GM20000 (cell line): Measurements from ENCODE around the gene CHD5.

ENCODE experiments used
- DNase-seq: peaks from one replicate; pipeline ENCODE4 v3.0.0; 2012; ENCODE audit warnings: low spot score
- TF ChIP-seq, protein P1 (sequence below): IDR thresholded peaks from 2 replicates; pipeline ENCODE4 v1.5.1; 2012; ENCODE audit warnings: mild to moderate bottlenecking, control low read depth; ENCODE audit errors: extremely low read depth, missing control alignments

Gene CHD5

DNA sequence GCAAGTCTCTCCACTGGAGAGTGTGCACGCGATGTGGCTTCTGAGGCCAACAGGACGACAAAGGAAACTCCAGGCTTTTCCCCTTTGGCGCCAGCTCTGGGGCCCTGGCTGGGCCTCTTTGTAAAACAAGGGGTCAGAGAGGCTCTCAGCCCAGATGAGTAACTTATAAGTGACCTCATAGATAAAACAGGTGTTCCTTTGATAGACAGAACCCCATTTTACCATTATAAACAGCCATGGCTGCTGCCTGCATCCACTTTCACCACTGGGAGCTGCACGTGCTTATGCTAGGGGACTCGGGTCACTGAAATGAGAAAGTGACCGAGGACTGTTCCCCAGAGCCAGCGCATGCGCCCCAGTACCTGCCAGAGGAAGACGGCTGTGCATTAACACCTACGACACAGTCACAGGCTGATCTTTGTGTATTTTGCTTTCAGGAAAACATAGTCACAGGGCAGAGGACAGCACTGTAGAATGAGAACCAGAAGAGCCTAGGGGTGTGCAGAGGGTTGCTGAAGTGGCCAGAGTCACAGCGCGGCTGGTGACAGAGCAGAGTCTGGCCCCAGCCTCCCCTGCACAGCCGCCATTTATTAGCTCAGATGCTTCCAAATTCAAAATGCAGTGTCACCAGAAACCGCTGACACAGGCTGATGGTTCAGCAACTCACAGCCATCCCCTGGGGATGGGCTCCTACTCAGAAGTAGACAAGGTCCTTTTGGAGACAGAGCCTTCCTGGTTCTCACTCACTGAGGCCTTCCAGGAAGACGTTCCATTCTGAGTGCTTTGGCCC is 38.4 kb upstream of the CHD5 start:
- DNase-seq: no peak
- TF ChIP-seq, protein P1, sequence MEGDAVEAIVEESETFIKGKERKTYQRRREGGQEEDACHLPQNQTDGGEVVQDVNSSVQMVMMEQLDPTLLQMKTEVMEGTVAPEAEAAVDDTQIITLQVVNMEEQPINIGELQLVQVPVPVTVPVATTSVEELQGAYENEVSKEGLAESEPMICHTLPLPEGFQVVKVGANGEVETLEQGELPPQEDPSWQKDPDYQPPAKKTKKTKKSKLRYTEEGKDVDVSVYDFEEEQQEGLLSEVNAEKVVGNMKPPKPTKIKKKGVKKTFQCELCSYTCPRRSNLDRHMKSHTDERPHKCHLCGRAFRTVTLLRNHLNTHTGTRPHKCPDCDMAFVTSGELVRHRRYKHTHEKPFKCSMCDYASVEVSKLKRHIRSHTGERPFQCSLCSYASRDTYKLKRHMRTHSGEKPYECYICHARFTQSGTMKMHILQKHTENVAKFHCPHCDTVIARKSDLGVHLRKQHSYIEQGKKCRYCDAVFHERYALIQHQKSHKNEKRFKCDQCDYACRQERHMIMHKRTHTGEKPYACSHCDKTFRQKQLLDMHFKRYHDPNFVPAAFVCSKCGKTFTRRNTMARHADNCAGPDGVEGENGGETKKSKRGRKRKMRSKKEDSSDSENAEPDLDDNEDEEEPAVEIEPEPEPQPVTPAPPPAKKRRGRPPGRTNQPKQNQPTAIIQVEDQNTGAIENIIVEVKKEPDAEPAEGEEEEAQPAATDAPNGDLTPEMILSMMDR: no peak

DNA sequence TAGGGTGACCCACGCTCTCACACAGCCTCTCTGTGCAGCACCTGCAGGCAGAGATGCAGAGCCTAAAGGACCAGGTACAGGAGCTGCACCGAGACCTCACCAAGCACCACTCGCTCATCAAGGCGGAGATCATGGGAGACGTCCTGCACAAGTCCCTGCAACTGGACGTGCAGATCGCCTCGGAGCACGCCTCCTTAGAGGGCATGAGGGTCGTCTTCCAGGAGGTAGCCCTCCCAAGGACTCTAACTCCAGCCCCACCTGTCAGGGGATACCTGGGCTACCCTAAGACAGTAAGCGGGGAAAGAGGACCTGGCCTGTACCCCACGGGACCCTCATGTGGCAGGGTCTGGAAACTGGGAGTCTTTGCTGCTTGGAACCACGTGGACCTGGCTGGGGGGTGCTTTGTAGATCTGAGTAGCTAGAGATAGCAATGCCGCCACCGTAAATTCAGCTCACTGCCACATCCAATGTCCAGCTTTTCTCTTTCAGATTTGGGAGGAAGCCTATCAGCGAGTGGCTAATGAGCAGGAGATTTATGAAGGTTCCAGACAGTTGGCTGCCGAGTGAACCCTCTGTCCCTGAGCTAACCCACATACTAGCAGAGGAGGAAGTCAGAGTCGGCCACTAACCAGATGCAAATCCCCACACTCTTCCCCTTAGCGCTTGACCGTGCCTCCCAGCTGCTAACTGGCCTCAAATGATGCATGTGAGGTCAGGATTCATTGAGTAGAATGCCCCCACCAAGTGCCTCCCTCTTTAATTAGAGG is 32.3 kb upstream of the CHD5 start:
- DNase-seq: peak; percentile 61
- TF ChIP-seq, protein P1: no peak

DNA sequence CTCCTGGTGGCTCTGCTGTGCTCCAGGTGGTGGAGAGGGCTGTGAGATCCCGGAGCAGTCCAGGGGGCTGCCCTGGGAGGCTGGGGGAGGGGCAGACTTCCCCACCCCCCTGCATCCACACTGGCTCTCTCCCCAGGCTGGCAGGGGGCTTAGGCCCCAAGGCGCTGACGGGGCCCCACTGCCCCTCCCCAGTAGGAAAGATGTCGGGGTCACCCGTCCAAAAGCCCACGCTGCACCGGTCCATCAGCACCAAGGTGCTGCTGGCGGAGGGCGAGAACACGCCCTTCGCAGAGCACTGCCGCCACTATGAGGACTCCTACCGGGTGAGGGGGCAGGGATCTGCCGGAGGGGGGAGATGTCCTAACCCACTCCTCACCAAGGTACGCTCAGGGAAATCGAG is 31.6 kb upstream of the CHD5 start:
- DNase-seq: no peak
- TF ChIP-seq, protein P1: no peak

DNA sequence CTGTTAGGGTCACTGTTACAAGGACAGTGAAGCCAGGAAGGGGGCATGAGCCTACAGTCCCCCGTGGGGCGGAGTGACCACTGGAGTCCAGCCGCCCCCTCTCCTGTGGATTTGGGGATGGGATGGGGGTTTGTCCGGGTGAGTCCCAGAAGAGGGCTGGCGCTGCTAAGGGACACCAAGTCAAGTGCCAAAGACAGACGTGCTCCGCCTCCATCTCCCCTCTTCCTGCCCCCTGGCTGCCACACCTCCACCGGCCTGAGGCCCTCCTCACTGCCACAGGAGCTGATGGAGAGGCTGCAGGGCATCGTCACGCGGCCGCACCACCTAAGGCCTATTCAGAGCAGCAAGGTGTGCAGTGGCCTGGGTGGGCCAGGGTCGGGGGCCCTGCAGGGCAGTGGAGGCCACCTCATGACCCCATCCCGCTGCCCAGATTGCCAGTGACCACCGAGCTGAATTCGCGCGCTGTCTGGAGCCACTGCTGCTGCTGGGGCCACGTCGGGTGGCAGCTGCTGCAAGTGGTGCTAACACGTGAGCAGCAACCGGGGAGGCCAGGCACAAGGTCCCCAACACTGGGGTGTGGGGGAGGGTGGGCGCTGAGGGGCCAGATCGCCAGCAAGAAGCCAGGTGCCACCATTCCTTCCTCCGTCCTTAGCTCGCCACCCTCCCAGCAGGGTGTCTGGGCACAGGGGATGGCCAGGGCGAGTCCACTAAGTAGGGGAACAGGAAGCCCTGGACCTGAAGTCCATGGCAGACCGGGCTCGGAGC is 30.7 kb upstream of the CHD5 start:
- TF ChIP-seq, protein P1: no peak

DNA sequence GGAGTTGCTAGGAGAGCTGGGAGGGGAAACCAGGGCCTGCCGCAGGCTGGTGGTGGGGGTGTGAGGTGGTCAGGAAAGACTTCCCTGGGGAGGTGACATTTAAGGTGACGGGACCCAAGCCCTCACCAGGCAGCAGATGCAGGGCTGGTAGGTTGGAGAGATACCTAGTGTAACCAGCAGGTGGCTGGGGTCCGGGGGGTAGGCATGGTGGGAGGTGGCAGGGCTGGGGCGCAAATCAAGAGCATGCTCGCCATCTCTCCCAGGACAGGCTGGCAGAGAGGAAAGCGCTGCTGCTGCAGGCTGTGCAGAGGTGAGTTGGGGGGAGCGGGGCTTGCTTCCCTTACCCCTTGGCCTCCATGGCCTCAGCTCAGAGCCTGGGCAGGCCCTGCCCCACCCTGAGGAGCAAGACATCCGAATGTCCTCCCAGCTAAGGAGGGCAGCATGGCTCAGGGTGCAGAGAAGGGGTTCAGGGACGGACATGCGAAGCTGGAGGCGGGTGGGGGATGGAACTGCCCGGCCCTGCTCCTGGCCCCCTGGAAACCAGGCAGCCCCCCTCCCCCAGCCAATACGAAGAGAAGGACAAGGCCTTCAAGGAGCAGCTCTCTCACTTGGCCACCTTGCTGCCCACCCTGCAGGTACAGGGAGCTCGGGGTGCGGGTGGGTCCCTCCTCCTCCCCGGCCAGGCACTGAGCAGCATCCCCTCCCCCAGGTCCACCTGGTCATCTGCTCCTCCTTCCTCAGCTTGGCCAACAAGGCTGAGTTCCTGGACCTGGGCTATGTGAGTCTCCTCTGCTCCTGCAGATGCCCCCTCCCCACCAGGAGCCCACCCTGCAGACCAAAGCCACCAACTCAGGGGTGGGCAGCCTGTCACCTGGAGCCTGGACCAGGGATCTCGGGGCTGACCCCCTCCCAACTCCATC is 29.8 kb upstream of the CHD5 start:
- peak; percentile 34 for DNase-seq
- TF ChIP-seq, protein P1: no peak

More for the DNA sequence above, 30.7 kb upstream of the CHD5 start:
- no peak for DNase-seq

DNA sequence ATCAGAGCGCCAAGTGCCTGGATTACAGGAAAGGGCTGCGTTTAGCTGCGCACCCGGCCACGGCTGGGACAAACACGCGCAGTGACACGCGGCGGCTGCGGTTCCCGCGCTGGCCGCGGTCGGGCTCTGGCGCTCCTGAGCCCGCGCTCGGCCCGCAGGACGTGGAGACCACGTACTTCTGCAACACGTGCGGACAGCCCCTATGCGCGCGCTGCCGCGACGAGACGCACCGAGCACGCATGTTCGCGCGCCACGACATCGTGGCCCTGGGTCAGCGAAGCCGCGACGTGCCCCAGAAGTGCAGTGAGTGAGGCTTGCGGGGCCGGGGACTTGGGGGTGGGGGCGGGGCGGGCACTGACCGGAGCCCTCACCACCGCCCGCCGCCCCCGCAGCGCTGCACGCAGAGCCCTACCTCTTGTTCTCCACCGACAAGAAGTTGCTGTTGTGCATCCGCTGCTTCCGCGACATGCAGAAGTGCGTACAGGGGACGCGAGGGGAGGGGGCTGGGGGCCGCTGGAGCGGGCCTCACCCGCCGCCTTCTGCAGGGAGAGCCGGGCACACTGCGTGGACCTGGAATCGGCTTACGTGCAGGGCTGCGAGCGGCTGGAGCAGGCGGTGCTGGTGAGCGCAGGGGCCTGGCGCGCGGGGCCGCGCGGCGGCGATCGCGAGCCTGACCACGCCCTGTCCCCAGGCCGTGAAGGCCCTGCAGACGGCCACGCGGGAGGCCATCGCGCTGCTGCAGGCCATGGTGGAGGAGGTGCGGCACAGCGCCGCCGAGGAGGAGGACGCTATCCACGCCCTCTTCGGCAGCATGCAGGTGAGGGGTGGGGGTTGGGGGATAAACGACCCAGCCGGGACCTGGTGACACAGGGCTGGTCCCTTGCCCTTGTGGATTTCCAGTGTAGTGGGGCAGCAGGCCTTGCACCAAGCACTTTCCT is 28.9 kb upstream of the CHD5 start:
- TF ChIP-seq, protein P1: peak; percentile 64
- DNase-seq: peak; percentile 80
